ENCODE data around the gene ZBTB34. TPM values are rescaled to one million over a fixed set of nuclear protein-coding genes. Genes with fewer than 3 reads are reported as not detected.

Gene ZBTB34
- total RNA-seq, 6 experiments from 2014 or later = 3.1 to 4.0 (median 3.7) TPM

GRCh38 chr9:126830827-126831226 lies 29.6 kb upstream of the ZBTB34 start:
- Mint-ChIP-seq H3K27ac (no peak overlapping the region), H3K27me3 (ENCODE audit: insufficient read depth) (no peaks in the 10 kb centered on the region), H3K36me3 (ENCODE audit: low read depth) (peaks cover 18% of the 10 kb centered on the region), H3K4me1 (ENCODE audit: low read depth) (0 out of 2 replicates have a peak, but pooled peaks cover under 1% of the 10 kb centered on the region), H3K4me3 (no peak overlapping the region), H3K9me3 (no peaks in the 10 kb centered on the region)
- TF ChIP-seq, protein P1, sequence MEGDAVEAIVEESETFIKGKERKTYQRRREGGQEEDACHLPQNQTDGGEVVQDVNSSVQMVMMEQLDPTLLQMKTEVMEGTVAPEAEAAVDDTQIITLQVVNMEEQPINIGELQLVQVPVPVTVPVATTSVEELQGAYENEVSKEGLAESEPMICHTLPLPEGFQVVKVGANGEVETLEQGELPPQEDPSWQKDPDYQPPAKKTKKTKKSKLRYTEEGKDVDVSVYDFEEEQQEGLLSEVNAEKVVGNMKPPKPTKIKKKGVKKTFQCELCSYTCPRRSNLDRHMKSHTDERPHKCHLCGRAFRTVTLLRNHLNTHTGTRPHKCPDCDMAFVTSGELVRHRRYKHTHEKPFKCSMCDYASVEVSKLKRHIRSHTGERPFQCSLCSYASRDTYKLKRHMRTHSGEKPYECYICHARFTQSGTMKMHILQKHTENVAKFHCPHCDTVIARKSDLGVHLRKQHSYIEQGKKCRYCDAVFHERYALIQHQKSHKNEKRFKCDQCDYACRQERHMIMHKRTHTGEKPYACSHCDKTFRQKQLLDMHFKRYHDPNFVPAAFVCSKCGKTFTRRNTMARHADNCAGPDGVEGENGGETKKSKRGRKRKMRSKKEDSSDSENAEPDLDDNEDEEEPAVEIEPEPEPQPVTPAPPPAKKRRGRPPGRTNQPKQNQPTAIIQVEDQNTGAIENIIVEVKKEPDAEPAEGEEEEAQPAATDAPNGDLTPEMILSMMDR (IDR thresholded peaks at IDR 0.05) = no peak
- no peak for DNase-seq

DNA sequence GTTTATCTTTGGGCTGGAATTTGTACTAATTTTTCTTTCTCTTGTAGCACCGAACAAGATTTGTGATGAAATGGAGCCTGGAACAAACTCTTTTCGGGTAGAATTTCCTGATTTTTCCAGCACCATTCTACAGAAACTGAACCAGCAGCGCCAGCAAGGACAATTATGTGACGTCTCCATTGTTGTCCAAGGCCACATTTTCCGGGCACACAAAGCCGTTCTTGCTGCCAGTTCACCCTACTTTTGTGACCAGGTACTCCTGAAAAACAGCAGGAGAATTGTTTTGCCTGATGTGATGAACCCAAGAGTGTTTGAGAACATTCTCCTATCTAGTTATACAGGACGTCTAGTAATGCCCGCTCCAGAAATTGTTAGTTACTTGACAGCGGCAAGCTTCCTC lies 28.0 kb upstream of the ZBTB34 start:
- no peak for DNase-seq
- H3K4me3 Mint-ChIP-seq = no peak overlapping the region
- H3K27ac Mint-ChIP-seq = no peak overlapping the region
- TF ChIP-seq, protein P1 (IDR thresholded peaks at IDR 0.05) = no peak
- no peaks in the 10 kb centered on the region for H3K27me3 Mint-ChIP-seq (ENCODE audit: insufficient read depth)
- H3K9me3 Mint-ChIP-seq = no peaks in the 10 kb centered on the region
- 0 out of 2 replicates have a peak, but pooled peaks cover 5% of the 10 kb centered on the region for H3K4me1 Mint-ChIP-seq (ENCODE audit: low read depth)
- peaks cover 21% of the 10 kb centered on the region for H3K36me3 Mint-ChIP-seq (ENCODE audit: low read depth)

GRCh38 chr9:126833020-126833419 lies 27.4 kb upstream of the ZBTB34 start:
- Mint-ChIP-seq H3K36me3 (ENCODE audit: low read depth) (peaks cover 21% of the 10 kb centered on the region), H3K4me1 (ENCODE audit: low read depth) (0 out of 2 replicates have a peak, but pooled peaks cover 5% of the 10 kb centered on the region), H3K4me3 (no peak overlapping the region), H3K27me3 (ENCODE audit: insufficient read depth) (no peaks in the 10 kb centered on the region), H3K27ac (no peak overlapping the region), H3K9me3 (no peaks in the 10 kb centered on the region)
- no peak for DNase-seq
- TF ChIP-seq, protein P1 (IDR thresholded peaks at IDR 0.05) = no peak

DNA sequence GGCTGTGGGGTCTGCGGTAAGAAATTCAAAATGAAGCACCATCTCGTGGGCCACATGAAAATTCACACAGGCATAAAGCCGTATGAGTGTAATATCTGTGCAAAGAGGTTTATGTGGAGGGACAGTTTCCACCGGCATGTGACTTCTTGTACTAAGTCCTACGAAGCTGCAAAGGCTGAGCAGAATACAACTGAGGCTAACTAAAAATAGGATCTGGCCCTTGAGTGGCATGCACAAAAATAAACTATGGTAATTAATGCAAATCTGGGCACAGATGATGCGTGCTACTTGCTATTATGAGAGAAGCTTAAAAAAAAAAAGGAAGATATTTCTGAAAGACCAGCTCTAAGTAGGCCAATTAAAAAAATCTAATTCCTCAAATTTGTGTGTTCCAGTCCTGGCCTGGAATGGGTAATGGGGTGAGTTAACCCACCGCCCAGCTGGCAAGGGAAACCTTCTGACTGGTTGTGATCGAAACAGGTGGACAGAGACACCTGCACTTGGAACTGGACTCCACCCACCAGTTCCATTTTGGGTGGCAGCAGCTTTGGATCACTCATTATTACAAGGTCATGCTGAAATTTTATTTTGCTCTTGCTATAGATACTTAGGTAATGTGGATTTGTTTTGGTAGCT lies 26.6 kb upstream of the ZBTB34 start:
- H3K36me3 Mint-ChIP-seq (ENCODE audit: low read depth) = peaks cover 25% of the 10 kb centered on the region
- TF ChIP-seq, protein P1 (IDR thresholded peaks at IDR 0.05) = no peak
- no peaks in the 10 kb centered on the region for H3K9me3 Mint-ChIP-seq
- H3K4me3 Mint-ChIP-seq = no peak overlapping the region
- H3K4me1 Mint-ChIP-seq (ENCODE audit: low read depth) = 0 out of 2 replicates have a peak, but pooled peaks cover 5% of the 10 kb centered on the region
- no peak overlapping the region for H3K27ac Mint-ChIP-seq
- DNase-seq = no peak
- H3K27me3 Mint-ChIP-seq (ENCODE audit: insufficient read depth) = no peaks in the 10 kb centered on the region

- H3K4me3 Mint-ChIP-seq = no peak overlapping the region
- TF ChIP-seq, protein P1 (IDR thresholded peaks at IDR 0.05) = no peak
- peaks cover 30% of the 10 kb centered on the region for H3K36me3 Mint-ChIP-seq (ENCODE audit: low read depth)
- H3K27ac Mint-ChIP-seq = no peak overlapping the region
- H3K9me3 Mint-ChIP-seq = no peaks in the 10 kb centered on the region
- no peaks in the 10 kb centered on the region for H3K27me3 Mint-ChIP-seq (ENCODE audit: insufficient read depth)
- 0 out of 2 replicates have a peak, but pooled peaks cover 5% of the 10 kb centered on the region for H3K4me1 Mint-ChIP-seq (ENCODE audit: low read depth)
- DNase-seq = no peak
These were observed 25.8 kb upstream of the ZBTB34 start for GRCh38 chr9:126834672-126835071.
